ENCODE measurements around the gene ZNF467. TPM values are rescaled to one million over a fixed set of nuclear protein-coding genes. Genes with fewer than 3 reads are reported as not detected.

Gene ZNF467
- total and polyA plus RNA-seq, 2 donors (not counting 3 experiments of a cell fraction or from before 2014, with no cell fraction given), result 4.2 to 8.9 TPM

DNA sequence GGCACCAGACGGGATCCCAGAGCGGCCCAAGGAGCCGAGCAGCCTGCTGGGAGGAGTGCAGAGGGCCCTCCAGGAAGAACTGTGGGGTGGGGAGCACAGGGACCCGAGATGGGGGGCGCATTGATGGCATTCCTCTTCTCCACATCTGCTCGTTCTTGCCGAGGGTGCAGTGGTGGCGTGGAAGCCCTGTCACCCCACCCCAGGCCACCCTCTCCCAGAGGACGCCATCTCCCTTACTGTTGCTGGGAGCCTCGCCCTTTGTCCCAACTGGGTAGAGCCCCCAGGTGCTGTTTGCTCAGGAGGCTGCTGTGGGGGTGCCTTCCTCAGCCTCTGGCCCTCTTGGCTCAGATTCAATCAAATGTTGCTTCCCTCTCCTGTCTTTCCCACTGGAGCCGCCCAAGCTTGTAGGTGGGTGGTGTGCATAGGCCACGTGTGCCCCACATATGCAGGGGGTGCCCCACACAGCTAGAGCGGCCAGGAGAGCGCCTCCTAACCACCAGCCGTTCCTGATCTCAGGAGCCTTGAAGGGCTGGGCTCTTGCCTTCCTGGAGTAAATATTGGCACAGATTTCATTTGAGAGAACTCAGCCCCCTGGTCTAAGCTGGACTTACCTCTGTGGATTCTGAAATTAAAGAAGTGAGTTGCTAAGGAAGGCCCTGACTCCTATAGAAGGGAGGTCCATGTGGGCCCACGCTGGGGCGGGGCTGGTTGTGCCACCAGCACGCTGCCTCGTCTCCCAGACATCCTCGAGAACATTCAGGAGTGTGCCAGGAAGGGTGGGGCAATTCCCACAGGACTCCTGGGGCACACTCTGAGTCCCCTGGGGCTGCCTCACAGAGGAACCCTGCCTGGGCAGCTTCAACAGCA lies 39.2 kb downstream of the ZNF467 start:
- FAIRE-seq (no peak), DNase-seq (ENCODE audit: low read depth, low spot score) (no peak)
- no peak overlapping the region for H3K27ac ChIP-seq (ENCODE audit: insufficient read depth, low read depth, low read length)
- no peaks in the 10 kb centered on the region for H3K9me1 ChIP-seq (replicated peaks; ENCODE audit: control insufficient read depth, extremely low read depth, insufficient read depth, low read length)
- dilution Hi-C loops (cut with MboI; ENCODE audit: extremely low pct_ligation_motif_present, low sequenced_read_pairs), result no loop called here
- BruUV-seq (replicated peaks), result no TSS peak
- peaks cover 0 to 5% of the 10 kb centered on the region in 2 experiments for H3K36me3 ChIP-seq (ENCODE audit: control insufficient read depth in 2 of 2, extremely low read depth in 1 of 2, insufficient read depth in 2 of 2, low read length in 2 of 2)
- no peak overlapping the region for H3K4me2 ChIP-seq (ENCODE audit: insufficient read depth, low read length)
- intact Hi-C loops (cut with micrococcal nuclease), result no loop called here
- H3K9me3 ChIP-seq (replicated peaks; ENCODE audit: control insufficient read depth, insufficient read depth, low read length), result no peaks in the 10 kb centered on the region
- TF ChIP-seq GATA2 (IDR thresholded peaks at IDR 0.05; ENCODE audit: insufficient read depth, insufficient read length, low read depth, low read length) (no peak), JUN (IDR thresholded peaks at IDR 0.05; ENCODE audit: borderline replicate concordance, insufficient read depth, insufficient read length, low read depth) (no peak), MYC (IDR thresholded peaks at IDR 0.05; ENCODE audit: low read depth, low read length) (no peak), POLR2AphosphoS5 (IDR thresholded peaks at IDR 0.05; ENCODE audit: insufficient read depth, low read depth, low read length) (no peak), POLR2A (IDR thresholded peaks at IDR 0.05; ENCODE audit: low read depth, low read length) (no peak), EZH2 (IDR thresholded peaks at IDR 0.05; ENCODE audit: borderline replicate concordance, low read depth, low read length, severe bottlenecking) (no peak), FOS (IDR thresholded peaks at IDR 0.05; ENCODE audit: borderline replicate concordance, insufficient read depth, low read length) (no peak)
- TF ChIP-seq, protein P1, sequence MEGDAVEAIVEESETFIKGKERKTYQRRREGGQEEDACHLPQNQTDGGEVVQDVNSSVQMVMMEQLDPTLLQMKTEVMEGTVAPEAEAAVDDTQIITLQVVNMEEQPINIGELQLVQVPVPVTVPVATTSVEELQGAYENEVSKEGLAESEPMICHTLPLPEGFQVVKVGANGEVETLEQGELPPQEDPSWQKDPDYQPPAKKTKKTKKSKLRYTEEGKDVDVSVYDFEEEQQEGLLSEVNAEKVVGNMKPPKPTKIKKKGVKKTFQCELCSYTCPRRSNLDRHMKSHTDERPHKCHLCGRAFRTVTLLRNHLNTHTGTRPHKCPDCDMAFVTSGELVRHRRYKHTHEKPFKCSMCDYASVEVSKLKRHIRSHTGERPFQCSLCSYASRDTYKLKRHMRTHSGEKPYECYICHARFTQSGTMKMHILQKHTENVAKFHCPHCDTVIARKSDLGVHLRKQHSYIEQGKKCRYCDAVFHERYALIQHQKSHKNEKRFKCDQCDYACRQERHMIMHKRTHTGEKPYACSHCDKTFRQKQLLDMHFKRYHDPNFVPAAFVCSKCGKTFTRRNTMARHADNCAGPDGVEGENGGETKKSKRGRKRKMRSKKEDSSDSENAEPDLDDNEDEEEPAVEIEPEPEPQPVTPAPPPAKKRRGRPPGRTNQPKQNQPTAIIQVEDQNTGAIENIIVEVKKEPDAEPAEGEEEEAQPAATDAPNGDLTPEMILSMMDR (IDR thresholded peaks at IDR 0.05; ENCODE audit: extremely low read depth in 1 of 2, insufficient read depth in 1 of 2, low read depth in 1 of 2, low read length in 2 of 2), result no peak
- TF ChIP-seq, protein P2, sequence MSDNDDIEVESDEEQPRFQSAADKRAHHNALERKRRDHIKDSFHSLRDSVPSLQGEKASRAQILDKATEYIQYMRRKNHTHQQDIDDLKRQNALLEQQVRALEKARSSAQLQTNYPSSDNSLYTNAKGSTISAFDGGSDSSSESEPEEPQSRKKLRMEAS (IDR thresholded peaks at IDR 0.05; ENCODE audit: insufficient read depth, insufficient read length), result no peak
- POLR2A ChIA-PET, result no interaction called here
- no peaks in the 10 kb centered on the region for H4K20me1 ChIP-seq (replicated peaks; ENCODE audit: control insufficient read depth, extremely low read depth, insufficient read depth, low read length)
- H3K4me3 ChIP-seq (replicated peaks in 1 of 3; ENCODE audit: insufficient read depth in 1 of 3, low read depth in 1 of 3, low read length in 3 of 3), result no peak overlapping the region
- no peaks in the 10 kb centered on the region for H3K4me1 ChIP-seq (ENCODE audit: control insufficient read depth, extremely low read depth, insufficient read depth, low read length)
- H3K79me2 ChIP-seq (ENCODE audit: control insufficient read depth, insufficient read depth, low read length), result no peaks in the 10 kb centered on the region
- CTCF ChIA-PET, result interaction anchor here (5.4 kb wide), 1 partner anchor 7 kb away, joined by 39 read pairs; no protein-coding TSS in a partner anchor
- no peak overlapping the region for H2AFZ ChIP-seq (ENCODE audit: low read depth, low read length)
- no peak overlapping the region for H3K9ac ChIP-seq (replicated peaks; ENCODE audit: extremely low read depth, insufficient read depth, low read length)
- H3K27me3 ChIP-seq (ENCODE audit: control insufficient read depth in 2 of 2, insufficient read depth in 2 of 2, low read length in 2 of 2), result no peaks in the 10 kb centered on the region

All from endothelial cell of umbilical vein (primary cell).